Measurements from ENCODE around the gene UACA. TPM values are rescaled to one million over a fixed set of nuclear protein-coding genes. Genes with fewer than 3 reads are reported as not detected.

The UACA gene
- total RNA-seq, 2 donors from 2014 or later, result 16.3 to 35.2 TPM

DNA sequence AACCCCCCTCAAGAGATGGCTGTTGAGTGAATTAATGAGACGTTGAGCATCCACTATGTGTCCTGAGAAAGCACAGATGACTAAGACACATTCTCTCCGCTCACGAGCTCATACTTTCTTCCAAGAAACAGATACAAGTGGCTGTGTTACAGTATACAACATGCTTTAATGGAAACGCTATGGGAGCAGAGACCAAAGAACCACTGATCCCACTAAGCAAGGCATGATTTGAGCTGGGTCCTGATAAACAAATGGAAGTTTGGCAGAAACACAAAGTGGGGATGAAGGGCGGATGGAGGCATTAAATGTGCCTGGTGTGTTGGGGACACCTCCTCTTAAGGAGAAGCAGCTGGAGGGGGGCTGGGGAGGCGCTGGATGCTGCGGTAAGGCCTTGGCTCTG is 129.4 kb downstream of the UACA start:
- Histone ChIP-seq H3K4me1 (replicated peaks) (peaks cover 8% of the 10 kb centered on the region), H3K27me3 (replicated peaks; ENCODE audit: insufficient read depth) (no peaks in the 10 kb centered on the region), H3K9me3 (no peaks in the 10 kb centered on the region), H3K4me3 (no peak overlapping the region), H3K27ac (peak overlapping the region in 1 of 2 donors; percentile 38), H3K36me3 (no peaks in the 10 kb centered on the region)
- TF ChIP-seq, protein P1, sequence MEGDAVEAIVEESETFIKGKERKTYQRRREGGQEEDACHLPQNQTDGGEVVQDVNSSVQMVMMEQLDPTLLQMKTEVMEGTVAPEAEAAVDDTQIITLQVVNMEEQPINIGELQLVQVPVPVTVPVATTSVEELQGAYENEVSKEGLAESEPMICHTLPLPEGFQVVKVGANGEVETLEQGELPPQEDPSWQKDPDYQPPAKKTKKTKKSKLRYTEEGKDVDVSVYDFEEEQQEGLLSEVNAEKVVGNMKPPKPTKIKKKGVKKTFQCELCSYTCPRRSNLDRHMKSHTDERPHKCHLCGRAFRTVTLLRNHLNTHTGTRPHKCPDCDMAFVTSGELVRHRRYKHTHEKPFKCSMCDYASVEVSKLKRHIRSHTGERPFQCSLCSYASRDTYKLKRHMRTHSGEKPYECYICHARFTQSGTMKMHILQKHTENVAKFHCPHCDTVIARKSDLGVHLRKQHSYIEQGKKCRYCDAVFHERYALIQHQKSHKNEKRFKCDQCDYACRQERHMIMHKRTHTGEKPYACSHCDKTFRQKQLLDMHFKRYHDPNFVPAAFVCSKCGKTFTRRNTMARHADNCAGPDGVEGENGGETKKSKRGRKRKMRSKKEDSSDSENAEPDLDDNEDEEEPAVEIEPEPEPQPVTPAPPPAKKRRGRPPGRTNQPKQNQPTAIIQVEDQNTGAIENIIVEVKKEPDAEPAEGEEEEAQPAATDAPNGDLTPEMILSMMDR (IDR thresholded peaks at IDR 0.05), result no peak
- TF ChIP-seq POLR2AphosphoS5 (IDR thresholded peaks at IDR 0.05), result no peak
- no peak for TF ChIP-seq POLR2A (IDR thresholded peaks at IDR 0.05)
- DNase-seq (ENCODE audit: low spot score), result no peak
- 89% methylated on average over 7 of the region's 7 CpGs for WGBS
- intact Hi-C loops (cut with DNase I), result no loop called here

DNA sequence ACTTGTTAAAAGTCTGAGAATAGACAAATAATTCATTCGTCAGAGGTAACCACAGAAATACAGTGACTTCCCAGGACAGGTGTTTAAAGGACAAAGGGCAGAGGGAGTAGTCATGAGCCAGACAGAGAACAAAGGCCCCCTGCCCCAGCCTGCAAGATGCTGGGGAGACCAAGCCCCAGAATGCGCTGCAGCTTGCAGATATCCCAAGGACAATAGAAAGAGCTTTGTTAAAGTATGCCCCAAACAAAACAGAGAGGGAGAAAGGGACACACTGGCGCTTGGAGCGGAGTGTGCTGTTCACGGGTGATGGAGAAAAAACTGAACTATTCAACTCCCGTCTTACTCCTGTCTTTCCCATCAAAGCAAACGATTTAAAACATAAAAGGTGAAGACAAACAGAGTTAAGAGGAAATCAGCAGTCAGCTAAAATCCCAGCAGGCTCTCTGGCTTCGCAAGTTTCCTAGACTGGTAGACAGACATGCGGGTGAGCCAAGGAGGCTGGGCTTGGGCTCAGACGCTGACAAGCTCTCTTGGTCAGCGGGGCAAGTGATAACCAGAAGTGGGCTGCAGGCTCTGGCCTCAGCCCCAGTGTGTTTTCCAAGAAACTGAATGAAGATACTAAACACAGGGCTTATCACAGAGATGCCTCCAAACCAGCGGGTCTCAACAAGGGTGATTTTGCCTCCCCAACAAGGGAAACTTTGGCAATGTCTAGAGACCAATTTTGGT is 130.1 kb downstream of the UACA start:
- H3K4me3 ChIP-seq, result no peak overlapping the region
- peaks cover 8% of the 10 kb centered on the region for H3K4me1 ChIP-seq (replicated peaks)
- intact Hi-C loops (cut with DNase I), result no loop called here
- 41% methylated on average over 12 of the region's 12 CpGs for WGBS
- DNase-seq (ENCODE audit: low spot score), result peak; percentile 25
- no peaks in the 10 kb centered on the region for H3K27me3 ChIP-seq (replicated peaks; ENCODE audit: insufficient read depth)
- peak overlapping the region; percentile 27 to 38 for H3K27ac ChIP-seq
- H3K36me3 ChIP-seq, result no peaks in the 10 kb centered on the region
- no peaks in the 10 kb centered on the region for H3K9me3 ChIP-seq
- TF ChIP-seq, protein P1 (IDR thresholded peaks at IDR 0.05), result no peak
- TF ChIP-seq POLR2AphosphoS5 (IDR thresholded peaks at IDR 0.05) (no peak), POLR2A (IDR thresholded peaks at IDR 0.05) (no peak)

GRCh38 chr15:70632491-70633102 is 130.8 kb downstream of the UACA start:
- Histone ChIP-seq H3K4me3 (no peak overlapping the region), H3K27me3 (replicated peaks; ENCODE audit: insufficient read depth) (no peaks in the 10 kb centered on the region), H3K9me3 (no peaks in the 10 kb centered on the region), H3K36me3 (no peaks in the 10 kb centered on the region), H3K27ac (peak overlapping the region in 1 of 2 donors; percentile 38), H3K4me1 (replicated peaks) (peaks cover 8% of the 10 kb centered on the region)
- intact Hi-C loops (cut with DNase I), result no loop called here
- 80% methylated on average over 5 of the region's 5 CpGs for WGBS
- no peak for DNase-seq (ENCODE audit: low spot score)
- TF ChIP-seq POLR2AphosphoS5 (IDR thresholded peaks at IDR 0.05), result no peak
- TF ChIP-seq, protein P1 (IDR thresholded peaks at IDR 0.05), result no peak
- TF ChIP-seq POLR2A (IDR thresholded peaks at IDR 0.05), result no peak

DNA sequence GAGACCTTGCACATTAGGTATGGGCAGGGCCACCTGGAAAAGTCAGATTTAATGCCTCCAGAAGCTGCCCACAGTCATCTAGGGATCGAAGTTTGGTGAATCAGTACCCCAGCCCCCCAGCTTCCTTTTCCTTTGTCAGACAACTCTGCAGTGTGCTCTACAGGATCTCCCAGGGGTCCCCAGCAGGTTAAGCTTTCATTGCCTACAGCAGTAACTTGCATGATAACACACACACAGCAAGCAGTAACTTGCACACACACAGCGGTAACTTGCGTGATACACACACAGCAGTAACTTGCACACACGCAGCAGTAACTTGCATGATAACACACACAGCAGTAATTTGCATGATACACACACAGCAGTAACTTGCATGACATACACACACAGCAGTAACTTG is 131.3 kb downstream of the UACA start:
- H3K4me3 ChIP-seq, result no peak overlapping the region
- TF ChIP-seq POLR2A (IDR thresholded peaks at IDR 0.05) (no peak), POLR2AphosphoS5 (IDR thresholded peaks at IDR 0.05) (no peak)
- TF ChIP-seq, protein P1 (IDR thresholded peaks at IDR 0.05), result no peak
- H3K27ac ChIP-seq, result peak overlapping the region in 1 of 2 donors; percentile 46
- no peaks in the 10 kb centered on the region for H3K9me3 ChIP-seq
- no peak for DNase-seq (ENCODE audit: low spot score)
- intact Hi-C loops (cut with DNase I), result no loop called here
- peaks cover 8% of the 10 kb centered on the region for H3K4me1 ChIP-seq (replicated peaks)
- H3K27me3 ChIP-seq (replicated peaks; ENCODE audit: insufficient read depth), result no peaks in the 10 kb centered on the region
- 61% methylated on average over 4 of the region's 4 CpGs for WGBS
- H3K36me3 ChIP-seq, result no peaks in the 10 kb centered on the region
